Panc1 (cell line): ENCODE results near the gene TNFRSF14. TPM values are rescaled to one million over a fixed set of nuclear protein-coding genes. Genes with fewer than 3 reads are reported as not detected.

Experiments used
- ATAC-seq: fragments of 200-7000 bp; cut with Tn5 transposase; 2 replicates; pipeline ENCODE4 v1.9.1; 2020; ENCODE audit warnings: mild to moderate bottlenecking, moderate library complexity
- BruUV-seq: library from RNA; stranded (reverse); fragments of 400-500 nt; replicated peaks from 2 replicates; lab custom pipeline; 2021; lab: Mats Ljungman, UMichigan
- CTCF ChIA-PET: fragments of 300-600 bp; sonication (Branson Sonifier 250); formaldehyde crosslinking; loops from one replicate; lab custom pipeline; 2022; ENCODE audit warnings: antibody characterized with exemption; lab: Charles Lee
- POLR2A ChIA-PET: fragments of 300-600 bp; sonication (Branson Sonifier 250); formaldehyde crosslinking; loops from one replicate; lab custom pipeline; 2022; ENCODE audit warnings: antibody characterized with exemption; lab: Charles Lee
- DNase-seq: peaks from one replicate; pipeline ENCODE4 v3.0.0-alpha.2; 2010; ENCODE audit warnings: low read depth, low spot score
- H3K27ac ChIP-seq: 2 replicates; pipeline ENCODE4 v1.5.1; 2011; ENCODE audit warnings: mild to moderate bottlenecking, low read length, inconsistent platforms
- H3K27me3 ChIP-seq: fragments of 200-500 bp; sonication (Bioruptor generic); 2 replicates; pipeline ENCODE4 v1.6.0; 2014; ENCODE audit warnings: low read length, inconsistent platforms; ENCODE audit not compliant: control insufficient read depth, insufficient read depth
- H3K36me3 ChIP-seq: fragments of 200-500 bp; sonication (Bioruptor generic); 2 replicates; pipeline ENCODE4 v1.5.1; 2014; ENCODE audit warnings: inconsistent platforms, mild to moderate bottlenecking, low read length, moderate library complexity; ENCODE audit not compliant: control insufficient read depth, insufficient read depth
- H3K4me1 ChIP-seq: 2 replicates; pipeline ENCODE4 v1.5.1; 2011; ENCODE audit warnings: inconsistent platforms, mild to moderate bottlenecking, low read length, moderate library complexity; ENCODE audit not compliant: control insufficient read depth, insufficient read depth
- H3K4me3 ChIP-seq, 2 experiments: 2 replicates each; pipeline ENCODE4 v1.5.1; 2011 to 2012; ENCODE audit warnings: low read depth in 2 of 2, low read length in 2 of 2, mild to moderate bottlenecking in 2 of 2, inconsistent platforms in 1 of 2, moderate library complexity in 1 of 2
- H3K9me3 ChIP-seq: fragments of 200-500 bp; sonication (Bioruptor generic); 2 replicates; pipeline ENCODE4 v1.5.1; 2014; ENCODE audit warnings: low read depth, mild to moderate bottlenecking, inconsistent platforms, low read length, moderate library complexity; ENCODE audit not compliant: control insufficient read depth, insufficient read depth
- POLR2AphosphoS5 ChIP-seq: IDR thresholded peaks from 2 replicates; pipeline ENCODE4 v1.6.1; 2012; ENCODE audit warnings: mild to moderate bottlenecking, low read depth, low read length, moderate library complexity
- SIN3A ChIP-seq: IDR thresholded peaks from 2 replicates; pipeline ENCODE4 v1.6.1; 2012; ENCODE audit warnings: low read depth, mild to moderate bottlenecking, low read length, moderate library complexity, borderline replicate concordance; ENCODE audit not compliant: insufficient read depth
- TCF7L2 ChIP-seq: IDR thresholded peaks from 2 replicates; pipeline ENCODE4 v1.6.1; 2011; ENCODE audit warnings: mild to moderate bottlenecking, low read depth, low read length, inconsistent platforms
- in situ Hi-C: cut with HindIII; loops from 2 replicates; pipeline ENCODE4 v1.10.0; 2016; ENCODE audit warnings: low sequenced_read_pairs, low pct_unique_long_range_greater_than_20kb
- intact Hi-C: fragments of 100-400 bp; cut with micrococcal nuclease; formaldehyde crosslinking; loops from one replicate; pipeline ENCODE4 v1.10.0; 2022; ENCODE audit not compliant: unreplicated experiment
- total RNA-seq: library from RNA; stranded (reverse); gene quantifications from one replicate; pipeline ENCODE4 v1.2.1, GENCODE V29; 2021; ENCODE audit not compliant: unreplicated experiment
- TF ChIP-seq, protein P1 (sequence below): fragments of 450-650 bp; IDR thresholded peaks from 2 replicates; pipeline ENCODE4 v1.5.1; 2017; ENCODE audit warnings: mild to moderate bottlenecking
- TF ChIP-seq, protein P2 (sequence below), 2 experiments: IDR thresholded peaks; 2 replicates each; pipeline ENCODE4 v1.6.1; 2011 to 2012; ENCODE audit warnings: low read depth in 2 of 2, control low read depth in 1 of 2, low read length in 1 of 2, mild to moderate bottlenecking in 1 of 2, moderate library complexity in 1 of 2; ENCODE audit not compliant: insufficient read depth in 1 of 2

TNFRSF14 gene
- total RNA-seq, 1 experiment from 2014 or later: 20.1 TPM

DNA sequence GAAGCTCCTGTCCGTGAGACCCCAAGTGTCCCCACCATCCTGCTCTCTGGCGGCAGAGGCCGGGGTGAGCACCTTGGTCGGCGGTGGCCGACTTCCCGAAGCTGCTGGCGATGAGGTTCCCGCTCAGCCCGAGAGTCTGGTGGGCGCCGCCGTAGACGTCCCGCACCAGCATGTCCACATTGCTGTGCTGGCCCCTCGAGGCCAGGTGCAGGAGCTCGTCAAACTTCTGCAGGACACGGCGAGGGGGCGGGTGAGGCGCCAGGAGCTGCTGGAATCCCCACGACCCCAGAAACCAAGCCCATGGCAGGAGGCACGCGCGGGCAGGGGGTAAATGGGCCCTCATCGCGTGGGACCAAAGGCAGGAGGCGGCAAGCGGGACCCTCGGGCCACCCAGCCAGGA is 36.4 kb upstream of the TNFRSF14 start:
- Histone ChIP-seq H3K4me1 (peaks cover 19% of the 10 kb centered on the region), H3K27me3 (no peaks in the 10 kb centered on the region), H3K36me3 (peaks cover 3% of the 10 kb centered on the region), H3K9me3 (no peaks in the 10 kb centered on the region), H3K4me3 (no peak overlapping the region), H3K27ac (no peak overlapping the region)
- TF ChIP-seq SIN3A (no peak), POLR2AphosphoS5 (no peak), TCF7L2 (no peak)
- TF ChIP-seq, protein P1, sequence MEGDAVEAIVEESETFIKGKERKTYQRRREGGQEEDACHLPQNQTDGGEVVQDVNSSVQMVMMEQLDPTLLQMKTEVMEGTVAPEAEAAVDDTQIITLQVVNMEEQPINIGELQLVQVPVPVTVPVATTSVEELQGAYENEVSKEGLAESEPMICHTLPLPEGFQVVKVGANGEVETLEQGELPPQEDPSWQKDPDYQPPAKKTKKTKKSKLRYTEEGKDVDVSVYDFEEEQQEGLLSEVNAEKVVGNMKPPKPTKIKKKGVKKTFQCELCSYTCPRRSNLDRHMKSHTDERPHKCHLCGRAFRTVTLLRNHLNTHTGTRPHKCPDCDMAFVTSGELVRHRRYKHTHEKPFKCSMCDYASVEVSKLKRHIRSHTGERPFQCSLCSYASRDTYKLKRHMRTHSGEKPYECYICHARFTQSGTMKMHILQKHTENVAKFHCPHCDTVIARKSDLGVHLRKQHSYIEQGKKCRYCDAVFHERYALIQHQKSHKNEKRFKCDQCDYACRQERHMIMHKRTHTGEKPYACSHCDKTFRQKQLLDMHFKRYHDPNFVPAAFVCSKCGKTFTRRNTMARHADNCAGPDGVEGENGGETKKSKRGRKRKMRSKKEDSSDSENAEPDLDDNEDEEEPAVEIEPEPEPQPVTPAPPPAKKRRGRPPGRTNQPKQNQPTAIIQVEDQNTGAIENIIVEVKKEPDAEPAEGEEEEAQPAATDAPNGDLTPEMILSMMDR: no peak
- TF ChIP-seq, protein P2, sequence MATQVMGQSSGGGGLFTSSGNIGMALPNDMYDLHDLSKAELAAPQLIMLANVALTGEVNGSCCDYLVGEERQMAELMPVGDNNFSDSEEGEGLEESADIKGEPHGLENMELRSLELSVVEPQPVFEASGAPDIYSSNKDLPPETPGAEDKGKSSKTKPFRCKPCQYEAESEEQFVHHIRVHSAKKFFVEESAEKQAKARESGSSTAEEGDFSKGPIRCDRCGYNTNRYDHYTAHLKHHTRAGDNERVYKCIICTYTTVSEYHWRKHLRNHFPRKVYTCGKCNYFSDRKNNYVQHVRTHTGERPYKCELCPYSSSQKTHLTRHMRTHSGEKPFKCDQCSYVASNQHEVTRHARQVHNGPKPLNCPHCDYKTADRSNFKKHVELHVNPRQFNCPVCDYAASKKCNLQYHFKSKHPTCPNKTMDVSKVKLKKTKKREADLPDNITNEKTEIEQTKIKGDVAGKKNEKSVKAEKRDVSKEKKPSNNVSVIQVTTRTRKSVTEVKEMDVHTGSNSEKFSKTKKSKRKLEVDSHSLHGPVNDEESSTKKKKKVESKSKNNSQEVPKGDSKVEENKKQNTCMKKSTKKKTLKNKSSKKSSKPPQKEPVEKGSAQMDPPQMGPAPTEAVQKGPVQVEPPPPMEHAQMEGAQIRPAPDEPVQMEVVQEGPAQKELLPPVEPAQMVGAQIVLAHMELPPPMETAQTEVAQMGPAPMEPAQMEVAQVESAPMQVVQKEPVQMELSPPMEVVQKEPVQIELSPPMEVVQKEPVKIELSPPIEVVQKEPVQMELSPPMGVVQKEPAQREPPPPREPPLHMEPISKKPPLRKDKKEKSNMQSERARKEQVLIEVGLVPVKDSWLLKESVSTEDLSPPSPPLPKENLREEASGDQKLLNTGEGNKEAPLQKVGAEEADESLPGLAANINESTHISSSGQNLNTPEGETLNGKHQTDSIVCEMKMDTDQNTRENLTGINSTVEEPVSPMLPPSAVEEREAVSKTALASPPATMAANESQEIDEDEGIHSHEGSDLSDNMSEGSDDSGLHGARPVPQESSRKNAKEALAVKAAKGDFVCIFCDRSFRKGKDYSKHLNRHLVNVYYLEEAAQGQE (IDR thresholded peaks at IDR 0.05; ENCODE audit: insufficient read depth in 1 of 2, low read depth in 2 of 2, low read length in 1 of 2): no peak
- intact Hi-C loops (no loop called here), in situ Hi-C loops (no loop called here)
- DNase-seq: no peak
- ATAC-seq: no peak
- BruUV-seq: no TSS peak
- POLR2A ChIA-PET: no interaction called here
- CTCF ChIA-PET: no interaction called here

DNA sequence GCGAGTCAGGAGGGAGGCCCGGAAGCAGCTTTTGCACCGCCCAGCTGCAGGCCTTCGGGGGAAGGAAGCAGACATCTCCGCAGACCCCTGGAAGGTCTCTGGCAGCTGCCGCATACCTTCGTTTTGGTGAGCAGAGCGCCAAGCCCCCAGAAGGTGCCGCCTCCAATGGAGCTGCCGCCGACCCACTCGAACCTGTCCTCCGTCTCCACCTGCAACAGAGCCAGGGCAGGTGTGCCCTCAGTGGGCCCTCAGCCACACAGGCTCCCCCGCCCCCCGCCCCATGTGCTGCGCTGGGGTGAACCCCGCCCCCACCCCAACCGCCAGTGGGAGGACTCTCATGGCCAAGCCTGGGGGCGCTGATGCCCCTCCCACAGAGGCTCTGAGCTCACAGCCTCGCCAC is 36.0 kb upstream of the TNFRSF14 start:
- ChIA-PET CTCF (no interaction called here), POLR2A (no interaction called here)
- intact Hi-C loops (no loop called here), in situ Hi-C loops (no loop called here)
- H3K9me3 ChIP-seq: no peaks in the 10 kb centered on the region
- H3K27ac ChIP-seq: no peak overlapping the region
- no peak for ATAC-seq
- H3K4me3 ChIP-seq: no peak overlapping the region
- TF ChIP-seq, protein P1: no peak
- TF ChIP-seq, protein P2 (IDR thresholded peaks at IDR 0.05; ENCODE audit: insufficient read depth in 1 of 2, low read depth in 2 of 2, low read length in 1 of 2): no peak
- TF ChIP-seq SIN3A (no peak), POLR2AphosphoS5 (no peak), TCF7L2 (no peak)
- no peaks in the 10 kb centered on the region for H3K27me3 ChIP-seq
- H3K36me3 ChIP-seq: peaks cover 3% of the 10 kb centered on the region
- no TSS peak for BruUV-seq
- DNase-seq: no peak
- H3K4me1 ChIP-seq: peaks cover 23% of the 10 kb centered on the region
